K562 (cell line): ENCODE measurements around the gene CHD1L. TPM values are rescaled to one million over a fixed set of nuclear protein-coding genes. Genes with fewer than 3 reads are reported as not detected.

Experiments used
- ARHGAP35 ChIP-seq: fragments of 450-650 bp; IDR thresholded peaks from 2 replicates; pipeline ENCODE4 v1.6.1; 2018; ENCODE audit not compliant: partially characterized antibody
- CHD7 ChIP-seq: fragments of 200-600 bp; sonication (generic); IDR thresholded peaks from one replicate; pipeline ENCODE4 v1.6.1; 2012; ENCODE audit warnings: mild to moderate bottlenecking, low read depth, low read length, inconsistent platforms
- DLX4 ChIP-seq: fragments of 250-450 bp; sonication (Bioruptor Pico); IDR thresholded peaks from 2 replicates; pipeline ENCODE4 v1.6.1; 2021; ENCODE audit warnings: mild to moderate bottlenecking
- FOXK1 ChIP-seq: sonication (generic); formaldehyde crosslinking; IDR thresholded peaks from 2 replicates; pipeline ENCODE4 v1.8.0; 2022; ENCODE audit warnings: missing genetic modification reagents, mild to moderate bottlenecking, borderline replicate concordance
- FOXK2 ChIP-seq, 2 experiments: fragments of 450-650 bp; IDR thresholded peaks in 1 of 2; conservative IDR thresholded peaks in 1 of 2; 2 replicates each; pipeline ENCODE4 v1.6.1; 2016; ENCODE audit warnings: low read depth in 2 of 2, mild to moderate bottlenecking in 1 of 2
- HCFC1 ChIP-seq: IDR thresholded peaks from 2 replicates; pipeline ENCODE4 v1.6.1; 2012; ENCODE audit warnings: low read depth, low read length, improper control_type of control experiment
- HDAC1 ChIP-seq, 2 experiments: fragments of 450-650 bp; IDR thresholded peaks; 2 replicates each; pipeline ENCODE4 v1.6.1; 2016 to 2017; ENCODE audit warnings: inconsistent platforms in 1 of 2, mild to moderate bottlenecking in 1 of 2, moderate library complexity in 1 of 2
- HMGN3 ChIP-seq: IDR thresholded peaks from 2 replicates; pipeline ENCODE4 v1.6.1; 2011; ENCODE audit warnings: borderline replicate concordance, low read depth, mild to moderate bottlenecking, mixed read lengths, low read length; ENCODE audit not compliant: insufficient read length; ENCODE audit errors: extremely low read depth
- RBM14 ChIP-seq: fragments of 200-400 bp; formaldehyde crosslinking; IDR thresholded peaks from 2 replicates; pipeline ENCODE4 v1.6.1; 2018; ENCODE audit warnings: low read depth, mild to moderate bottlenecking, low read length, moderate library complexity, borderline replicate concordance; ENCODE audit not compliant: insufficient read depth
- ZBTB12 ChIP-seq: fragments of 250-450 bp; sonication (Bioruptor Pico); IDR thresholded peaks from 2 replicates; pipeline ENCODE4 v1.4.0; 2020
- ZBTB9 ChIP-seq: fragments of 450-650 bp; formaldehyde crosslinking; IDR thresholded peaks from 2 replicates; pipeline ENCODE4 v1.4.0; 2020; ENCODE audit warnings: mild to moderate bottlenecking, moderate library complexity
- ZNF695 ChIP-seq: fragments of 450-650 bp; formaldehyde crosslinking; IDR thresholded peaks from 2 replicates; pipeline ENCODE4 v1.4.0; 2020; ENCODE audit warnings: mild to moderate bottlenecking, moderate library complexity
- polyA plus RNA-seq, 8 experiments: library from polyadenylated mRNA; depleted of rRNA in 4 of 8; stranded (reverse) in 5 of 8; unstranded in 3 of 8; fragments of >200 nt; fragmentation: Nextera tagmentation in 2 of 8; fragmentation: Illumina TruSeq in 1 of 8; extraction: Ambion mirVana in 2 of 8; extraction: Trizol in 1 of 8; gene quantifications; 2 replicates each; pipeline versions ENCODE4 v1.2.1 to v1.2.3, GENCODE V29; 2011 to 2014; ENCODE audit warnings: inconsistent platforms in 1 of 8, missing spikeins in 1 of 8
- total RNA-seq, 7 experiments: library from RNA; depleted of rRNA in 6 of 7; stranded (reverse); fragments of >200 nt in 6 of 7; fragmentation: Illumina TruSeq in 2 of 7; extraction: Trizol in 2 of 7; gene quantifications; 2 replicates each; pipeline versions ENCODE4 v1.2.1 to v1.2.3, GENCODE V29; 2011 to 2021; ENCODE audit warnings: low replicate concordance in 1 of 7

The CHD1L gene
- total and polyA plus RNA-seq, 9 of the 15 experiments (the other 6 are each of a cell fraction or from before 2014, with no cell fraction given) = 25.0 to 93.3 (median 59.1) TPM

- TF ChIP-seq CHD7 = no peak
- TF ChIP-seq ZNF695 (CRISPR knock-in tag) = no peak
- peak in 1 of 2 experiments; percentile 25; a peak in 1 of 4 replicates for TF ChIP-seq FOXK2 (conservative IDR thresholded peaks at IDR 0.05 in 1 of 2, IDR thresholded peaks at IDR 0.05 in 1 of 2; ENCODE audit: low read depth in 2 of 2)
- TF ChIP-seq FOXK1 = no peak
- no peak for TF ChIP-seq HCFC1
- no peak for TF ChIP-seq ARHGAP35
- no peak for TF ChIP-seq ZBTB9
- no peak for TF ChIP-seq DLX4 (CRISPR knock-in tag)
- no peak for TF ChIP-seq ZBTB12 (CRISPR knock-in tag)
- TF ChIP-seq HDAC1 (IDR thresholded peaks at IDR 0.05) = 0 out of 4 replicates have a peak, but pooled peaks of 1 of the 2 experiments have one; percentile 47
- no peak for TF ChIP-seq RBM14
- no peak for TF ChIP-seq HMGN3
Measured at GRCh38 chr1:147245586-147246021, 3.1 kb downstream of the CHD1L start (continued).
